Type B pancreatic cell (in vitro differentiated cells): ENCODE data around the gene NHLRC4. TPM values are rescaled to one million over a fixed set of nuclear protein-coding genes. Genes with fewer than 3 reads are reported as not detected.

Experiments used
- DNase-seq: peaks from one replicate; pipeline ENCODE4 v3.0.0; 2021; ENCODE audit warnings: mixed read lengths; ENCODE audit not compliant: unreplicated experiment; ENCODE audit errors: extremely low spot score
- H3K27ac Mint-ChIP-seq: 2 replicates; pipeline ENCODE4 v1.8.0; 2021; ENCODE audit warnings: mild to moderate bottlenecking, mixed read lengths
- H3K27me3 Mint-ChIP-seq: 2 replicates; pipeline ENCODE4 v1.8.0; 2021; ENCODE audit warnings: mixed read lengths
- H3K36me3 Mint-ChIP-seq: 2 replicates; pipeline ENCODE4 v1.8.0; 2021; ENCODE audit warnings: mixed read lengths
- H3K4me1 Mint-ChIP-seq: one replicate; pipeline ENCODE4 v1.8.0; 2021; ENCODE audit warnings: mixed read lengths; ENCODE audit not compliant: unreplicated experiment
- H3K4me3 Mint-ChIP-seq: 2 replicates; pipeline ENCODE4 v1.8.0; 2021; ENCODE audit warnings: mild to moderate bottlenecking, mixed read lengths
- H3K9me3 Mint-ChIP-seq: 2 replicates; pipeline ENCODE4 v1.8.0; 2021; ENCODE audit warnings: mixed read lengths
- CTCF ChIP-seq: fragments of 200-600 bp; sonication (generic); conservative IDR thresholded peaks from 2 replicates; pipeline ENCODE4 v1.5.0; 2021; ENCODE audit warnings: antibody characterized with exemption, mild to moderate bottlenecking
- total RNA-seq: library from RNA; stranded (reverse); gene quantifications from 2 replicates; pipeline ENCODE4 v1.2.1, GENCODE V29; 2021; ENCODE audit warnings: low replicate concordance

The NHLRC4 gene
- total RNA-seq, 1 donor from 2014 or later: 1.4 TPM

GRCh38 chr16:534135-534534 lies 32.7 kb upstream of the NHLRC4 start:
- no peaks in the 10 kb centered on the region for H3K9me3 Mint-ChIP-seq
- H3K27ac Mint-ChIP-seq: peak overlapping the region; percentile 75
- no peaks in the 10 kb centered on the region for H3K36me3 Mint-ChIP-seq
- TF ChIP-seq CTCF: no peak
- H3K27me3 Mint-ChIP-seq: no peaks in the 10 kb centered on the region
- DNase-seq: no peak
- H3K4me3 Mint-ChIP-seq: no peak overlapping the region
- no peaks in the 10 kb centered on the region for H3K4me1 Mint-ChIP-seq

- no peak overlapping the region for H3K4me3 Mint-ChIP-seq
- TF ChIP-seq CTCF: no peak
- H3K36me3 Mint-ChIP-seq: no peaks in the 10 kb centered on the region
- no peaks in the 10 kb centered on the region for H3K27me3 Mint-ChIP-seq
- H3K9me3 Mint-ChIP-seq: no peaks in the 10 kb centered on the region
- peak overlapping the region; percentile 75 for H3K27ac Mint-ChIP-seq
- DNase-seq: no peak
- no peaks in the 10 kb centered on the region for H3K4me1 Mint-ChIP-seq
These were observed 31.9 kb upstream of the NHLRC4 start for GRCh38 chr16:534856-535445.

- peak overlapping the region; percentile 75 for H3K27ac Mint-ChIP-seq
- no peak overlapping the region for H3K4me3 Mint-ChIP-seq
- H3K4me1 Mint-ChIP-seq: no peaks in the 10 kb centered on the region
- no peaks in the 10 kb centered on the region for H3K36me3 Mint-ChIP-seq
- H3K27me3 Mint-ChIP-seq: no peaks in the 10 kb centered on the region
- no peak for TF ChIP-seq CTCF
- H3K9me3 Mint-ChIP-seq: no peaks in the 10 kb centered on the region
- DNase-seq: no peak
These were observed 31.1 kb upstream of the NHLRC4 start for GRCh38 chr16:535446-536405.

- H3K4me1 Mint-ChIP-seq: no peaks in the 10 kb centered on the region
- TF ChIP-seq CTCF: no peak
- H3K27me3 Mint-ChIP-seq: no peaks in the 10 kb centered on the region
- H3K9me3 Mint-ChIP-seq: no peaks in the 10 kb centered on the region
- DNase-seq: no peak
- no peak overlapping the region for H3K27ac Mint-ChIP-seq
- H3K36me3 Mint-ChIP-seq: no peaks in the 10 kb centered on the region
- no peak overlapping the region for H3K4me3 Mint-ChIP-seq
These were observed 30.1 kb upstream of the NHLRC4 start for GRCh38 chr16:536746-537145.

- no peak overlapping the region for H3K27ac Mint-ChIP-seq
- H3K9me3 Mint-ChIP-seq: no peaks in the 10 kb centered on the region
- H3K4me3 Mint-ChIP-seq: no peak overlapping the region
- H3K4me1 Mint-ChIP-seq: no peaks in the 10 kb centered on the region
- H3K36me3 Mint-ChIP-seq: no peaks in the 10 kb centered on the region
- DNase-seq: no peak
- H3K27me3 Mint-ChIP-seq: no peaks in the 10 kb centered on the region
- TF ChIP-seq CTCF: peak; percentile 41
These were observed 29.1 kb upstream of the NHLRC4 start for GRCh38 chr16:537415-538335.
